ENCODE data around the gene NACA.
A peak's percentile ranks its signal among the peaks of the same experiment; 100 is the strongest.

NACA gene

DNA sequence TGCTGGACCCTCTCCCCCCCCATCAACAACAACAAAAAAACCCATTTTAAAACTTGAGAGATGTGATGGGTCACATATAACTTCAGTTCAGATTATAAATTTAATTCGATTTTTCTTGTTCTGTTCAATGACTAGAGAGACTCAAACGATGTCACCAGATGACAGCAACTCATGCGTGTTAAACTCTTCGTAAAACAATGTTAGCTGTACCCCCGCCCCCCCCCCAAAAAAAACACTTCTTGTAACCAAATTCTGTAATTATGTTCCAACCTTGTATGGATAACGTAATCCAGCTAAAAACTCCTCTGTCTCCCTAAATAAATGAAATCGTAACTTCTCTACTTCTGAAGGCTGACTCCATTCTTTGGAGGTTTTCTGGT lies 614 bp upstream of the NACA start:
- TF ChIP-seq, protein P1, sequence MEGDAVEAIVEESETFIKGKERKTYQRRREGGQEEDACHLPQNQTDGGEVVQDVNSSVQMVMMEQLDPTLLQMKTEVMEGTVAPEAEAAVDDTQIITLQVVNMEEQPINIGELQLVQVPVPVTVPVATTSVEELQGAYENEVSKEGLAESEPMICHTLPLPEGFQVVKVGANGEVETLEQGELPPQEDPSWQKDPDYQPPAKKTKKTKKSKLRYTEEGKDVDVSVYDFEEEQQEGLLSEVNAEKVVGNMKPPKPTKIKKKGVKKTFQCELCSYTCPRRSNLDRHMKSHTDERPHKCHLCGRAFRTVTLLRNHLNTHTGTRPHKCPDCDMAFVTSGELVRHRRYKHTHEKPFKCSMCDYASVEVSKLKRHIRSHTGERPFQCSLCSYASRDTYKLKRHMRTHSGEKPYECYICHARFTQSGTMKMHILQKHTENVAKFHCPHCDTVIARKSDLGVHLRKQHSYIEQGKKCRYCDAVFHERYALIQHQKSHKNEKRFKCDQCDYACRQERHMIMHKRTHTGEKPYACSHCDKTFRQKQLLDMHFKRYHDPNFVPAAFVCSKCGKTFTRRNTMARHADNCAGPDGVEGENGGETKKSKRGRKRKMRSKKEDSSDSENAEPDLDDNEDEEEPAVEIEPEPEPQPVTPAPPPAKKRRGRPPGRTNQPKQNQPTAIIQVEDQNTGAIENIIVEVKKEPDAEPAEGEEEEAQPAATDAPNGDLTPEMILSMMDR (IDR thresholded peaks at IDR 0.05; ENCODE audit: low read depth, low read length): no peak
- H3K36me3 ChIP-seq: peaks cover 46% of the 10 kb centered on the region
- peaks cover 5% of the 10 kb centered on the region for H3K4me1 ChIP-seq
- DNase-seq: no peak
- no peaks in the 10 kb centered on the region for H3K27me3 ChIP-seq
- H3K9me3 ChIP-seq: no peaks in the 10 kb centered on the region
- peak overlapping the region; percentile 100 for H3K4me3 ChIP-seq (ENCODE audit: low read depth, low read length)

DNA sequence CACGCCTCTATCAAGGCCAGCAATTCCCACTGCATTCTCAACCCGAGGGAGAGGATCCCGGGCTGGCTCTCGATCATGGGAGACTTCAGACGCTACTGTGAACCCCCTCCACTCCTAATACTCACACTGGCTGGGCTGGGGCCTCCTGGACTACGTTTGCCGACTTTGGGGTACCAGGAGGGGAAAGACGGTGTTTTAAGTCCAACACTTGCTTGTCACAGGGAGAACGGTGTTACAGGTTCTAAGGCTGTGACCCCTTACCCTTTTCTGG lies 463 bp downstream of the NACA start:
- H3K9me3 ChIP-seq: no peaks in the 10 kb centered on the region
- H3K4me3 ChIP-seq (ENCODE audit: low read depth, low read length): peak overlapping the region; percentile 100
- H3K27me3 ChIP-seq: no peaks in the 10 kb centered on the region
- TF ChIP-seq, protein P1 (IDR thresholded peaks at IDR 0.05; ENCODE audit: low read depth, low read length): no peak
- DNase-seq: no peak
- peaks cover 53% of the 10 kb centered on the region for H3K36me3 ChIP-seq
- peaks cover 5% of the 10 kb centered on the region for H3K4me1 ChIP-seq

- DNase-seq: peak; percentile 40
- H3K36me3 ChIP-seq: peaks cover 59% of the 10 kb centered on the region
- peaks cover 5% of the 10 kb centered on the region for H3K4me1 ChIP-seq
These were observed 1.0 kb downstream of the NACA start for GRCh38 chr12:56723889-56724700.

DNA sequence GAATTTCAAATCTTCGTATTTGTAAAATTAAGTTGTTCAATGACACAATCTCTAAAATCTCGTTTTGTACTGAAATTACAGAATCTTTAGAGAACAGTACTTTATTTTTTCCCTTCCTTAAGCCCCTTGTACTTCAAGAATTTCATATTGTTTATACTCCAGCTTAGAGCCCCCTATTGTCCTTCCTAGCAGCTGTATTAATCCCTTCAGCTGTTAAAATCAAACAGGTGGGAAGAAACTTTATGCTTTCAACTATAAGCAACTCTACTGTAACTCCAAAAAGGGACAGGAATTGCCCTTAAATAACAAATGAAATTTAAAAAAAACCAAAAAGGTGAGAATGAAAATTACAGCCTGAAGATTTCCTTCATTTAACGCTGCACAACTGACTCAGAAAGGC lies 1.7 kb downstream of the NACA start:
- H3K9me3 ChIP-seq: no peaks in the 10 kb centered on the region
- no peaks in the 10 kb centered on the region for H3K27me3 ChIP-seq
- TF ChIP-seq, protein P1 (IDR thresholded peaks at IDR 0.05; ENCODE audit: low read depth, low read length): no peak
- H3K4me3 ChIP-seq (ENCODE audit: low read depth, low read length): peak overlapping the region; percentile 100
- H3K4me1 ChIP-seq: peaks cover 5% of the 10 kb centered on the region
- DNase-seq: no peak
- peaks cover 63% of the 10 kb centered on the region for H3K36me3 ChIP-seq

More at GRCh38 chr12:56723889-56724700, 1.0 kb downstream of the NACA start:
- H3K9me3 ChIP-seq: no peaks in the 10 kb centered on the region
- TF ChIP-seq, protein P1 (IDR thresholded peaks at IDR 0.05; ENCODE audit: low read depth, low read length): no peak
- no peaks in the 10 kb centered on the region for H3K27me3 ChIP-seq
- H3K4me3 ChIP-seq (ENCODE audit: low read depth, low read length): peak overlapping the region; percentile 100

DNA sequence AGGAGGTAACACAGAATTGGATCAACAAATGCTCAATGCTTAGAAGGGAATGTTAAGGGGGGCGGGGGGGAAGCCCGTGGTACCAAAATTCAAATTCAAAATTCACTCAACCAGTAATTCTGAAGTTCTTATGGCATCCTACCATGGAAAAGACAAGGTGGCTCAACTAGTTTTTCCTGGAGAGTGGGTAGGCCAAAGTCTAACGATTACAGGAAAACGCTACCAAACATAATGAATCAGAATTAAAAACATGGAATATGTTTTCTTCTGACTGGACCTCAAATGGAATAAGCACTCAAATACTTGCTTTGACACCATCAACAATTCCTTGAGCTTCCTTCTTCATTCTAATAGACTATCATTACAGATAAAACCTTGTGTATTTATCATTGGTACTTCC lies 2.3 kb downstream of the NACA start:
- TF ChIP-seq, protein P1 (IDR thresholded peaks at IDR 0.05; ENCODE audit: low read depth, low read length): no peak
- Histone ChIP-seq H3K4me3 (ENCODE audit: low read depth, low read length) (peak overlapping the region; percentile 100), H3K4me1 (peaks cover 5% of the 10 kb centered on the region), H3K27me3 (no peaks in the 10 kb centered on the region), H3K9me3 (no peaks in the 10 kb centered on the region), H3K36me3 (peaks cover 63% of the 10 kb centered on the region)
- DNase-seq: no peak

DNA sequence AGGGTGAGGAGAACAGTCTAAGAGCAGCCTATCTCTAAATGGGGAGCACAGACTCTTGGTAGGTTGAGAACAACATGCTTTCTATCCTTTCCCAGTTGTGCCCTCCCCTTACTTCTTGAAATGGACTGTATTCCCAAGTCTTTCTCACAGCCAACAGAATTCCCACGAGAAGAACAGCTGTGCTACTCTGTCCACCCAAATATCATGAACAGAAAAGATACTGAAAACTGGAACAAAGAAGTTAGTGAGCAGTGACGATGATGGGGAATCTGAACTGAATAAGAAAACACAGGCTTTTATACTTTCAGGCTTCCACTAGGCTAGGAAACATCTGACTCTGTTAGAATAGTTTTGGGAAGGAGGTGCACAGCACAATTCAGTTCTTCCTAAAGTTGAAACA lies 3.4 kb downstream of the NACA start:
- TF ChIP-seq, protein P1 (IDR thresholded peaks at IDR 0.05; ENCODE audit: low read depth, low read length): no peak
- Histone ChIP-seq H3K4me1 (peaks cover 5% of the 10 kb centered on the region), H3K4me3 (ENCODE audit: low read depth, low read length) (peak overlapping the region; percentile 21; the same call in 1 of the 2 replicates), H3K9me3 (no peaks in the 10 kb centered on the region), H3K36me3 (peaks cover 68% of the 10 kb centered on the region), H3K27me3 (no peaks in the 10 kb centered on the region)
- DNase-seq: no peak
